DMS53 (cell line): ENCODE results near the gene CDK14.

Source experiments
- DNase-seq: peaks from one replicate; lab custom pipeline; 2025; lab: John Stamatoyannopoulos, UW

Gene CDK14

GRCh38 chr7:91093181-91093580, 497.1 kb downstream of the CDK14 start:
- no peak for DNase-seq

- no peak for DNase-seq
These were observed 502.4 kb downstream of the CDK14 start for GRCh38 chr7:91098566-91098965.

GRCh38 chr7:91103363-91103762, 507.2 kb downstream of the CDK14 start:
- peak; percentile 84 for DNase-seq

- DNase-seq = no peak
These were observed 511.3 kb downstream of the CDK14 start for GRCh38 chr7:91107460-91107859.

- DNase-seq = no peak
These were observed 513.1 kb downstream of the CDK14 start for GRCh38 chr7:91109200-91109599.

- no peak for DNase-seq
These were observed 516.8 kb downstream of the CDK14 start for GRCh38 chr7:91112902-91113341.

- DNase-seq = no peak
These were observed 518.1 kb downstream of the CDK14 start for GRCh38 chr7:91114232-91114631.

GRCh38 chr7:91126762-91127161, 530.6 kb downstream of the CDK14 start:
- DNase-seq = no peak

- no peak for DNase-seq
These were observed 531.2 kb downstream of the CDK14 start for GRCh38 chr7:91127325-91127724.

- no peak for DNase-seq
These were observed 531.8 kb downstream of the CDK14 start for GRCh38 chr7:91127959-91128358.

GRCh38 chr7:91128683-91129348, 532.7 kb downstream of the CDK14 start:
- DNase-seq = no peak

GRCh38 chr7:91135300-91135699, 539.2 kb downstream of the CDK14 start:
- no peak for DNase-seq

- DNase-seq = no peak
These were observed 539.7 kb downstream of the CDK14 start for GRCh38 chr7:91135703-91136430.

- DNase-seq = no peak
These were observed 541.1 kb downstream of the CDK14 start for GRCh38 chr7:91137153-91137787.

- DNase-seq = no peak
These were observed 541.8 kb downstream of the CDK14 start for GRCh38 chr7:91137788-91138368.

- no peak for DNase-seq
These were observed 544.2 kb downstream of the CDK14 start for GRCh38 chr7:91140286-91140685.

GRCh38 chr7:91140982-91141381, 544.9 kb downstream of the CDK14 start:
- no peak for DNase-seq

GRCh38 chr7:91142743-91143142, 546.6 kb downstream of the CDK14 start:
- no peak for DNase-seq

GRCh38 chr7:91149341-91150246, 553.5 kb downstream of the CDK14 start:
- DNase-seq = no peak

GRCh38 chr7:91151916-91152315, 555.8 kb downstream of the CDK14 start:
- DNase-seq = no peak

- DNase-seq = no peak
These were observed 560.4 kb downstream of the CDK14 start for GRCh38 chr7:91156316-91157185.
